ENCODE data around the gene RAD51B.

Gene RAD51B

GRCh38 chr14:68683326-68683725 is 863.7 kb downstream of the RAD51B start:
- TF ChIP-seq CTCF (IDR thresholded peaks at IDR 0.05; ENCODE audit: low read depth, low read length) = no peak
- H3K4me3 ChIP-seq (ENCODE audit: low read depth, low read length) = no peak overlapping the region

GRCh38 chr14:68684466-68685418 is 865.2 kb downstream of the RAD51B start:
- no peak overlapping the region for H3K4me3 ChIP-seq (ENCODE audit: low read depth, low read length)
- TF ChIP-seq CTCF (IDR thresholded peaks at IDR 0.05; ENCODE audit: low read depth, low read length) = no peak

GRCh38 chr14:68685419-68686204 is 866.0 kb downstream of the RAD51B start:
- H3K4me3 ChIP-seq (ENCODE audit: low read depth, low read length) = no peak overlapping the region
- no peak for TF ChIP-seq CTCF (IDR thresholded peaks at IDR 0.05; ENCODE audit: low read depth, low read length)

- no peak overlapping the region for H3K4me3 ChIP-seq (ENCODE audit: low read depth, low read length)
- TF ChIP-seq CTCF (IDR thresholded peaks at IDR 0.05; ENCODE audit: low read depth, low read length) = no peak
These were observed 866.6 kb downstream of the RAD51B start for GRCh38 chr14:68686205-68686465.

GRCh38 chr14:68686724-68687123 is 867.1 kb downstream of the RAD51B start:
- TF ChIP-seq CTCF (IDR thresholded peaks at IDR 0.05; ENCODE audit: low read depth, low read length) = no peak
- no peak overlapping the region for H3K4me3 ChIP-seq (ENCODE audit: low read depth, low read length)

- no peak for TF ChIP-seq CTCF (IDR thresholded peaks at IDR 0.05; ENCODE audit: low read depth, low read length)
- no peak overlapping the region for H3K4me3 ChIP-seq (ENCODE audit: low read depth, low read length)
These were observed 868.2 kb downstream of the RAD51B start for GRCh38 chr14:68687746-68688145.

GRCh38 chr14:68688872-68689371 is 869.3 kb downstream of the RAD51B start:
- no peak overlapping the region for H3K4me3 ChIP-seq (ENCODE audit: low read depth, low read length)
- TF ChIP-seq CTCF (IDR thresholded peaks at IDR 0.05; ENCODE audit: low read depth, low read length) = 0 out of 2 replicates have a peak, but pooled peaks have one; percentile 5
